H1 (cell line): Measurements from ENCODE around the gene DIDO1.

Experiments used
- CEBPB ChIP-seq: IDR thresholded peaks from 2 replicates; pipeline ENCODE4 v1.6.1; 2012; ENCODE audit warnings: low read depth, low read length
- CTCF ChIP-seq, 3 experiments: IDR thresholded peaks; 1 replicate in 2 of 3; 2 replicates in 1 of 3; pipeline versions ENCODE4 v1.5.1 to v1.6.1; 2011; ENCODE audit warnings: low read length in 3 of 3, mild to moderate bottlenecking in 3 of 3, inconsistent platforms in 2 of 3, low read depth in 1 of 3, moderate library complexity in 1 of 3; ENCODE audit not compliant: insufficient read depth in 1 of 3; ENCODE audit errors: control extremely low read depth in 1 of 3
- EGR1 ChIP-seq: IDR thresholded peaks from 2 replicates; pipeline ENCODE4 v1.6.1; 2011; ENCODE audit warnings: low read depth, low read length, borderline replicate concordance
- MAX ChIP-seq: IDR thresholded peaks from 2 replicates; pipeline ENCODE4 v1.6.1; 2012; ENCODE audit warnings: inconsistent platforms
- POLR2AphosphoS5 ChIP-seq: IDR thresholded peaks from 2 replicates; pipeline ENCODE4 v1.6.1; 2011; ENCODE audit warnings: low read depth, low read length
- RXRA ChIP-seq: IDR thresholded peaks from 2 replicates; pipeline ENCODE4 v1.6.1; 2011; ENCODE audit warnings: low read depth, mild to moderate bottlenecking, low read length, moderate library complexity; ENCODE audit not compliant: insufficient read depth
- TAF1 ChIP-seq: IDR thresholded peaks from 2 replicates; pipeline ENCODE4 v1.6.1; 2011; ENCODE audit warnings: mild to moderate bottlenecking, low read depth, low read length
- TEAD4 ChIP-seq: IDR thresholded peaks from 2 replicates; pipeline ENCODE4 v1.6.1; 2012; ENCODE audit warnings: low read depth, low read length, inconsistent platforms, mixed read lengths

- no peak for TF ChIP-seq RXRA
- TF ChIP-seq CTCF (IDR thresholded peaks at IDR 0.05; ENCODE audit: control extremely low read depth in 1 of 3, insufficient read depth in 1 of 3, low read depth in 1 of 3, low read length in 3 of 3) = no peak
- no peak for TF ChIP-seq POLR2AphosphoS5
- TF ChIP-seq CEBPB = no peak
- TF ChIP-seq TAF1 = no peak
- TF ChIP-seq EGR1 = no peak
- no peak for TF ChIP-seq MAX
- no peak for TF ChIP-seq TEAD4
Observed at GRCh38 chr20:62894261-62894660, 32.0 kb downstream of the DIDO1 start.
